Testis (tissue), 3 donors: ENCODE data around the gene KIF16B. TPM values are rescaled to one million over a fixed set of nuclear protein-coding genes. Genes with fewer than 3 reads are reported as not detected.

ENCODE experiments used
- DNase-seq: peaks from one replicate; pipeline ENCODE4 v3.0.0-alpha.2; 2019
- H3K27ac ChIP-seq, 2 donors: fragments of 200-600 bp; sonication (generic); one replicate each; pipeline ENCODE4 v1.5.1; 2019
- H3K27me3 ChIP-seq: fragments of 200-600 bp; sonication (generic); one replicate; pipeline ENCODE4 v1.5.1; 2019
- H3K36me3 ChIP-seq: fragments of 200-600 bp; sonication (generic); one replicate; pipeline ENCODE4 v1.5.1; 2017; ENCODE audit warnings: low read depth; ENCODE audit errors: missing control alignments
- H3K4me1 ChIP-seq: fragments of 200-600 bp; sonication (generic); one replicate; pipeline ENCODE4 v1.5.1; 2019
- H3K4me3 ChIP-seq, 2 donors: fragments of 200-600 bp; sonication (generic); one replicate each; pipeline ENCODE4 v1.5.1; 2017 to 2019
- H3K9me3 ChIP-seq: fragments of 200-600 bp; sonication (generic); one replicate; pipeline ENCODE4 v1.5.1; 2017
- POLR2A ChIP-seq: fragments of 450-650 bp; IDR thresholded peaks from one replicate; pipeline ENCODE4 v1.6.1; 2017; ENCODE audit warnings: antibody characterized with exemption, mild to moderate bottlenecking, moderate library complexity
- WGBS, 2 donors: methylation state at CpG; one replicate each; pipeline ENCODE4 v1.1.5; 2018; 5-methylcytosine and 5-hydroxymethylcytosine counted together
- intact Hi-C: fragments of 100-400 bp; cut with DNase I; formaldehyde crosslinking; loops from one replicate; pipeline ENCODE4 v1.15.1; 2023; ENCODE audit warnings: low total_unique reads
- polyA plus RNA-seq: library from polyadenylated mRNA; stranded (reverse); fragments of 350-450 nt; fragmentation: Illumina TruSeq; extraction: RNeasy Lipid Tissue Mini Kit (QIAGEN cat#74804); gene quantifications from one replicate; pipeline ENCODE4 v1.2.3, GENCODE V29; 2014; ENCODE audit warnings: low read depth, low replicate concordance; ENCODE audit not compliant: insufficient read depth
- total RNA-seq, 2 donors: library from RNA; depleted of rRNA; stranded (reverse); fragments of >200 nt; gene quantifications; one replicate each; pipeline ENCODE4 v1.2.3, GENCODE V29; 2016
- TF ChIP-seq, protein P1 (sequence below), 3 experiments: fragments of 450-650 bp in 2 of 3; fragments of 200-600 bp in 1 of 3; sonication (generic) in 1 of 3; IDR thresholded peaks; one replicate each; pipeline ENCODE4 v1.5.1; 2016 to 2019; ENCODE audit warnings: antibody characterized with exemption in 3 of 3, mild to moderate bottlenecking in 2 of 3, moderate library complexity in 1 of 3

The KIF16B gene
- total and polyA plus RNA-seq, 3 donors from 2014 or later, result 10.2 to 25.5 (median 22.3) TPM

DNA sequence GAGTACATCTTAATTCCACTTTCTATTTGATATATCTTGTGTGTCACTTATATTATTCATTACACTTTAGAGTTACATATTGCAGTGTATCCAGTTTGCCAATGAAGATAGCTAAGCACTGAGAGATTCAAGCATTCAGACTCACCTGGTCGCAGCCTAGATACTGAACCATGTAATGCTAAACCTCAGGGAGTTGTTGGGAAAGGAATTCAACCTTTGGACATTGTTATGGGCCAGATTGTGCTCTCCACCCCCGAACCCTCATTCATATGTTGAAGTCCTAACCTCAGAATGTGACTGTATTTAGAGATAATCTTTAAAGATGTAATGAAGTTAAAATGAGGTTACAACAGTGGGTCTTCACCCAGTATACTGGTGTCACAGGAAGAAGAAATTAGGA lies 13.8 kb upstream of the KIF16B start:
- TF ChIP-seq POLR2A, result no peak
- TF ChIP-seq, protein P1, sequence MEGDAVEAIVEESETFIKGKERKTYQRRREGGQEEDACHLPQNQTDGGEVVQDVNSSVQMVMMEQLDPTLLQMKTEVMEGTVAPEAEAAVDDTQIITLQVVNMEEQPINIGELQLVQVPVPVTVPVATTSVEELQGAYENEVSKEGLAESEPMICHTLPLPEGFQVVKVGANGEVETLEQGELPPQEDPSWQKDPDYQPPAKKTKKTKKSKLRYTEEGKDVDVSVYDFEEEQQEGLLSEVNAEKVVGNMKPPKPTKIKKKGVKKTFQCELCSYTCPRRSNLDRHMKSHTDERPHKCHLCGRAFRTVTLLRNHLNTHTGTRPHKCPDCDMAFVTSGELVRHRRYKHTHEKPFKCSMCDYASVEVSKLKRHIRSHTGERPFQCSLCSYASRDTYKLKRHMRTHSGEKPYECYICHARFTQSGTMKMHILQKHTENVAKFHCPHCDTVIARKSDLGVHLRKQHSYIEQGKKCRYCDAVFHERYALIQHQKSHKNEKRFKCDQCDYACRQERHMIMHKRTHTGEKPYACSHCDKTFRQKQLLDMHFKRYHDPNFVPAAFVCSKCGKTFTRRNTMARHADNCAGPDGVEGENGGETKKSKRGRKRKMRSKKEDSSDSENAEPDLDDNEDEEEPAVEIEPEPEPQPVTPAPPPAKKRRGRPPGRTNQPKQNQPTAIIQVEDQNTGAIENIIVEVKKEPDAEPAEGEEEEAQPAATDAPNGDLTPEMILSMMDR (IDR thresholded peaks at IDR 0.05), result no peak
- Histone ChIP-seq H3K27ac (no peak overlapping the region), H3K36me3 (no peaks in the 10 kb centered on the region), H3K27me3 (no peaks in the 10 kb centered on the region), H3K4me1 (no peaks in the 10 kb centered on the region), H3K9me3 (no peaks in the 10 kb centered on the region), H3K4me3 (no peak overlapping the region)
- intact Hi-C loops, result no loop called here
- DNase-seq, result no peak
- WGBS, 2 donors, result 85 to 96% methylated on average over 2 of the region's 2 CpGs

DNA sequence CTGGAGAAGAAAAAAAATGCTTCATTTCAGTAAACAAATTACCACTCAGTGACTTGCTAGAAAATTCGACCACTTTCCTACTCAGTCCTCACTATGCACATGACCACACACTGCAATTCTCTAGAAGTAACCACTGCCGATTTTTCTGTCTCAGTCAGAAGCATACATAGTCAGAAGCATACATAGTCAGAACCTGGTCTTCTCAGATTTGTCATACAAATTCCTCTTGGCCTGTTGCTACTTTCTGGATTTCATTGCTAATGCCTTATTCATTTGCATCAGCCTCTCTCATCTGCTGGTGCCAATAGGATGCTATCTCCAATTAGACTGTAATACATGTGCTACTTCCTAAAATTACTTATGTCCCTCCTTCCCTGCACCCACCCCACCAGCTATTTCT lies 10.2 kb upstream of the KIF16B start:
- Histone ChIP-seq H3K27me3 (no peaks in the 10 kb centered on the region), H3K27ac (no peak overlapping the region), H3K9me3 (no peaks in the 10 kb centered on the region), H3K36me3 (no peaks in the 10 kb centered on the region), H3K4me1 (no peaks in the 10 kb centered on the region), H3K4me3 (no peak overlapping the region)
- intact Hi-C loops, result no loop called here
- WGBS, 2 donors, result 76 to 79% methylated on average over 2 of the region's 2 CpGs
- TF ChIP-seq, protein P1 (IDR thresholded peaks at IDR 0.05), result no peak
- no peak for TF ChIP-seq POLR2A
- no peak for DNase-seq

DNA sequence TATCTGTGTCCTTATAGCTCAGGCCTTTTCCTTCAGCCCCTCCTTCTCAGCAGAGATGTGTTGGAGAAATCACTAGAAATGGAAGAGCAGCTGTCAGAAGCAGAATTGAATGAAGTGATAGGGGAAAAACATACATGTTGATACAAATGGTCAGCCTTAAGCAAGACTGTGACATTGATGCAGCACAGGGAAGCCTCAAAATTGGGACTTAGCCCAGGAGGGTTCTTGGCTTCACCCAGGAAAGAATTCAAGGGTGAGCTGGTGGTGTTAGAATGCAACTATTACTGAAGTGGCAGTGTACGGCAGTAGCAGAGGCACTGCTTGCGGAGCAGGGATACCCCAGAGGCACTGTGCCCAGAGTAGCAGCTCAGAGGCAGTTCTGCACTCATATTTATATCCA lies 8.0 kb upstream of the KIF16B start:
- TF ChIP-seq, protein P1 (IDR thresholded peaks at IDR 0.05), result no peak
- no peak for TF ChIP-seq POLR2A
- H3K9me3 ChIP-seq, result no peaks in the 10 kb centered on the region
- no peaks in the 10 kb centered on the region for H3K36me3 ChIP-seq
- H3K4me3 ChIP-seq, result no peak overlapping the region
- 90 to 97% methylated on average over 2 of the region's 2 CpGs for WGBS, 2 donors
- H3K4me1 ChIP-seq, result no peaks in the 10 kb centered on the region
- intact Hi-C loops, result no loop called here
- H3K27ac ChIP-seq, result no peak overlapping the region
- no peak for DNase-seq
- H3K27me3 ChIP-seq, result no peaks in the 10 kb centered on the region

DNA sequence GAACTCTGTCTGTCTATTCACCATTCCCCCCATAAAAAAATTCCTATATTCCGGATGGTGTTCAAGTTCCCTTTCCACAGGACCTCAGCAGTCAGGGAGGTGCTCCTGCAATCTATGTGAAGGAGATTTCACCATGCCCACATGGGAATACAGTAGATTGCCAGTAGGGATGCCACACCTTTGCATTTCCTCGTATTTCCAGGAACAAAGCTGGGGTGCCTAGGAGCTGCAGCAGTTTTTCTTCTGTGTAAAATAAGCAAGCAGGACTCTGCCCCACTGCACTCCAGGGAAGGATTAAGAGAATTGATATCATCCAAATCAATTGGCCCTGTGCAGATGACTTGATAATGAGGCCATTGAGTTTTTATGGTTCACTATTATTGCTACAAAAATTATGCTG lies 7.4 kb upstream of the KIF16B start:
- H3K9me3 ChIP-seq, result no peaks in the 10 kb centered on the region
- intact Hi-C loops, result no loop called here
- H3K4me3 ChIP-seq, result no peak overlapping the region
- H3K4me1 ChIP-seq, result no peaks in the 10 kb centered on the region
- no peak for DNase-seq
- no peaks in the 10 kb centered on the region for H3K36me3 ChIP-seq
- TF ChIP-seq, protein P1 (IDR thresholded peaks at IDR 0.05), result no peak
- TF ChIP-seq POLR2A, result no peak
- H3K27ac ChIP-seq, result no peak overlapping the region
- 70 to 87% methylated on average over 2 of the region's 2 CpGs for WGBS, 2 donors
- H3K27me3 ChIP-seq, result no peaks in the 10 kb centered on the region

DNA sequence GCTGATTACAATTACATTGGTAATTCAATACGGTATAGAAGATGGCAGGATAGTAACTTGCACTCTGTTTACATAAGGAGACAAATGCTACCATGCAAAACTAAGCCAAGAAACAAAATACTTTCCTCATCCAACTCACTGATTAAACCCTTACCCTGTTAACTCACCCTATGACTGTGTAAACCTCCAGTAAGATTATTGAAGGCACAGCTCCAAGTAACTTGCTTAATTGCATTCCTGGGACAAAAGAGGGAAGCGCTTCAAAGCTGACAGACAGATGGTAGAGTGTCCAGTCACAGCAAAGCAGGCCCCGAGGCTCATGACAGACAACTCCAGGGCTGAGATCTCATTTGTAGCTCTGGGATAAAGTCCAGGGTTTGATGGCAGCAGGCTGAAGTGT lies 6.9 kb upstream of the KIF16B start:
- H3K27me3 ChIP-seq, result no peaks in the 10 kb centered on the region
- WGBS, 2 donors, result 46 to 56% methylated on average over 3 of the region's 3 CpGs
- no peak overlapping the region for H3K4me3 ChIP-seq
- DNase-seq, result no peak
- no peaks in the 10 kb centered on the region for H3K36me3 ChIP-seq
- intact Hi-C loops, result no loop called here
- TF ChIP-seq POLR2A, result no peak
- TF ChIP-seq, protein P1 (IDR thresholded peaks at IDR 0.05), result no peak
- H3K4me1 ChIP-seq, result no peaks in the 10 kb centered on the region
- H3K27ac ChIP-seq, result no peak overlapping the region
- H3K9me3 ChIP-seq, result no peaks in the 10 kb centered on the region
